GM12892 (cell line): ENCODE results near the gene ID2.

Source experiments
- POLR2A ChIP-seq: IDR thresholded peaks from 2 replicates; pipeline ENCODE4 v1.6.1; 2011; ENCODE audit warnings: low read depth, low read length, control low read depth
- POLR2AphosphoS5 ChIP-seq: IDR thresholded peaks from 2 replicates; pipeline ENCODE4 v1.6.1; 2011; ENCODE audit warnings: low read depth, low read length, control low read depth
- TAF1 ChIP-seq: IDR thresholded peaks from 2 replicates; pipeline ENCODE4 v1.6.1; 2011; ENCODE audit warnings: low read depth, mild to moderate bottlenecking, control low read depth, low read length, borderline replicate concordance

GRCh38 chr2:8648441-8649213 lies 33.2 kb upstream of the ID2 start:
- TF ChIP-seq POLR2A (no peak), POLR2AphosphoS5 (no peak), TAF1 (no peak)
